ENCODE data around the gene LIPC.

DNA sequence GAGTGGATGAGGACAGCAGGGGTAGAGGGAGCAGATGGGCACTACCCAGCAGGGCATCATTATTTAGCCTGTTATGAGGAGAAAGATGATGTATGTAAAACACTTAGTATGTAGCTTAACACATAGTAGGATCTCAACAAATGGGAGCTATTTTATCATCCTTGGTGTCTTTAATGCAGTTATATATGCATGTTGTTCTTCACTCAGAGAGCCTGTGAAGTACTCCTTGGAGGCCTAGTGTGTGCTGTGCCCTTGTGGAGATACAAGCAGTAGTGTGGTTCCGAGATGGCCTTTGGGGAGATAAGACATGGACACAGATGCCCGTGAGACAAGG, 124.2 kb downstream of the LIPC start:
- no peak for TF ChIP-seq BACH2 (CRISPR knock-in tag; IDR thresholded peaks at IDR 0.05; ENCODE audit: borderline replicate concordance)
- TF ChIP-seq ZNF70 (CRISPR knock-in tag; IDR thresholded peaks at IDR 0.05) = no peak
- TF ChIP-seq RARB (CRISPR knock-in tag; IDR thresholded peaks at IDR 0.05) = no peak
- no peak for TF ChIP-seq ZC3H10 (CRISPR knock-in tag; IDR thresholded peaks at IDR 0.05)
- TF ChIP-seq ARNTL (CRISPR knock-in tag; IDR thresholded peaks at IDR 0.05; ENCODE audit: borderline replicate concordance, low read depth) = no peak
- TF ChIP-seq, protein P1, sequence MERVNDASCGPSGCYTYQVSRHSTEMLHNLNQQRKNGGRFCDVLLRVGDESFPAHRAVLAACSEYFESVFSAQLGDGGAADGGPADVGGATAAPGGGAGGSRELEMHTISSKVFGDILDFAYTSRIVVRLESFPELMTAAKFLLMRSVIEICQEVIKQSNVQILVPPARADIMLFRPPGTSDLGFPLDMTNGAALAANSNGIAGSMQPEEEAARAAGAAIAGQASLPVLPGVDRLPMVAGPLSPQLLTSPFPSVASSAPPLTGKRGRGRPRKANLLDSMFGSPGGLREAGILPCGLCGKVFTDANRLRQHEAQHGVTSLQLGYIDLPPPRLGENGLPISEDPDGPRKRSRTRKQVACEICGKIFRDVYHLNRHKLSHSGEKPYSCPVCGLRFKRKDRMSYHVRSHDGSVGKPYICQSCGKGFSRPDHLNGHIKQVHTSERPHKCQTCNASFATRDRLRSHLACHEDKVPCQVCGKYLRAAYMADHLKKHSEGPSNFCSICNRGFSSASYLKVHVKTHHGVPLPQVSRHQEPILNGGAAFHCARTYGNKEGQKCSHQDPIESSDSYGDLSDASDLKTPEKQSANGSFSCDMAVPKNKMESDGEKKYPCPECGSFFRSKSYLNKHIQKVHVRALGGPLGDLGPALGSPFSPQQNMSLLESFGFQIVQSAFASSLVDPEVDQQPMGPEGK (CRISPR knock-in tag; IDR thresholded peaks at IDR 0.05; ENCODE audit: borderline replicate concordance) = no peak
- no peak for TF ChIP-seq TCF4 (CRISPR knock-in tag; IDR thresholded peaks at IDR 0.05; ENCODE audit: borderline replicate concordance)
- TF ChIP-seq, protein P2, sequence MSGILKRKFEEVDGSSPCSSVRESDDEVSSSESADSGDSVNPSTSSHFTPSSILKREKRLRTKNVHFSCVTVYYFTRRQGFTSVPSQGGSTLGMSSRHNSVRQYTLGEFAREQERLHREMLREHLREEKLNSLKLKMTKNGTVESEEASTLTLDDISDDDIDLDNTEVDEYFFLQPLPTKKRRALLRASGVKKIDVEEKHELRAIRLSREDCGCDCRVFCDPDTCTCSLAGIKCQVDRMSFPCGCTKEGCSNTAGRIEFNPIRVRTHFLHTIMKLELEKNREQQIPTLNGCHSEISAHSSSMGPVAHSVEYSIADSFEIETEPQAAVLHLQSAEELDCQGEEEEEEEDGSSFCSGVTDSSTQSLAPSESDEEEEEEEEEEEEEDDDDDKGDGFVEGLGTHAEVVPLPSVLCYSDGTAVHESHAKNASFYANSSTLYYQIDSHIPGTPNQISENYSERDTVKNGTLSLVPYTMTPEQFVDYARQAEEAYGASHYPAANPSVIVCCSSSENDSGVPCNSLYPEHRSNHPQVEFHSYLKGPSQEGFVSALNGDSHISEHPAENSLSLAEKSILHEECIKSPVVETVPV (CRISPR knock-in tag; IDR thresholded peaks at IDR 0.05) = no peak
- no peak for TF ChIP-seq ZFP30 (CRISPR knock-in tag; IDR thresholded peaks at IDR 0.05)
- TF ChIP-seq, protein P3, sequence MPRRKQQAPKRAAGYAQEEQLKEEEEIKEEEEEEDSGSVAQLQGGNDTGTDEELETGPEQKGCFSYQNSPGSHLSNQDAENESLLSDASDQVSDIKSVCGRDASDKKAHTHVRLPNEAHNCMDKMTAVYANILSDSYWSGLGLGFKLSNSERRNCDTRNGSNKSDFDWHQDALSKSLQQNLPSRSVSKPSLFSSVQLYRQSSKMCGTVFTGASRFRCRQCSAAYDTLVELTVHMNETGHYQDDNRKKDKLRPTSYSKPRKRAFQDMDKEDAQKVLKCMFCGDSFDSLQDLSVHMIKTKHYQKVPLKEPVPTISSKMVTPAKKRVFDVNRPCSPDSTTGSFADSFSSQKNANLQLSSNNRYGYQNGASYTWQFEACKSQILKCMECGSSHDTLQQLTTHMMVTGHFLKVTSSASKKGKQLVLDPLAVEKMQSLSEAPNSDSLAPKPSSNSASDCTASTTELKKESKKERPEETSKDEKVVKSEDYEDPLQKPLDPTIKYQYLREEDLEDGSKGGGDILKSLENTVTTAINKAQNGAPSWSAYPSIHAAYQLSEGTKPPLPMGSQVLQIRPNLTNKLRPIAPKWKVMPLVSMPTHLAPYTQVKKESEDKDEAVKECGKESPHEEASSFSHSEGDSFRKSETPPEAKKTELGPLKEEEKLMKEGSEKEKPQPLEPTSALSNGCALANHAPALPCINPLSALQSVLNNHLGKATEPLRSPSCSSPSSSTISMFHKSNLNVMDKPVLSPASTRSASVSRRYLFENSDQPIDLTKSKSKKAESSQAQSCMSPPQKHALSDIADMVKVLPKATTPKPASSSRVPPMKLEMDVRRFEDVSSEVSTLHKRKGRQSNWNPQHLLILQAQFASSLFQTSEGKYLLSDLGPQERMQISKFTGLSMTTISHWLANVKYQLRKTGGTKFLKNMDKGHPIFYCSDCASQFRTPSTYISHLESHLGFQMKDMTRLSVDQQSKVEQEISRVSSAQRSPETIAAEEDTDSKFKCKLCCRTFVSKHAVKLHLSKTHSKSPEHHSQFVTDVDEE (CRISPR knock-in tag; IDR thresholded peaks at IDR 0.05) = no peak
- no peak for TF ChIP-seq ZNF8 (CRISPR knock-in tag; IDR thresholded peaks at IDR 0.05)
- no peak for TF ChIP-seq ZFP3 (CRISPR knock-in tag; IDR thresholded peaks at IDR 0.05)
- TF ChIP-seq PPARA (CRISPR knock-in tag; IDR thresholded peaks at IDR 0.05; ENCODE audit: borderline replicate concordance) = no peak

Data from SK-N-SH treated with all-trans-retinoic acid at 6 μM for 48 hours (cell line).